GM21526 (cell line): Measurements from ENCODE around the gene ABCA5.
A peak's percentile ranks its signal among the peaks of the same experiment; 100 is the strongest.
"Not testable (repeated sequence)": the region's sequence is repeated elsewhere in the genome, so short reads cannot be mapped to it uniquely, and the experiment has no call there.

ENCODE experiments used
- ATAC-seq: cut with Tn5 transposase; IDR thresholded peaks from one replicate; pipeline ENCODE4 v1.9.1; 2021; ENCODE audit warnings: moderate library complexity; ENCODE audit not compliant: unreplicated experiment, low FRiP score

ABCA5 gene

GRCh38 chr17:69326377-69327059 is 415 bp downstream of the ABCA5 start:
- ATAC-seq = peak; percentile 0

DNA sequence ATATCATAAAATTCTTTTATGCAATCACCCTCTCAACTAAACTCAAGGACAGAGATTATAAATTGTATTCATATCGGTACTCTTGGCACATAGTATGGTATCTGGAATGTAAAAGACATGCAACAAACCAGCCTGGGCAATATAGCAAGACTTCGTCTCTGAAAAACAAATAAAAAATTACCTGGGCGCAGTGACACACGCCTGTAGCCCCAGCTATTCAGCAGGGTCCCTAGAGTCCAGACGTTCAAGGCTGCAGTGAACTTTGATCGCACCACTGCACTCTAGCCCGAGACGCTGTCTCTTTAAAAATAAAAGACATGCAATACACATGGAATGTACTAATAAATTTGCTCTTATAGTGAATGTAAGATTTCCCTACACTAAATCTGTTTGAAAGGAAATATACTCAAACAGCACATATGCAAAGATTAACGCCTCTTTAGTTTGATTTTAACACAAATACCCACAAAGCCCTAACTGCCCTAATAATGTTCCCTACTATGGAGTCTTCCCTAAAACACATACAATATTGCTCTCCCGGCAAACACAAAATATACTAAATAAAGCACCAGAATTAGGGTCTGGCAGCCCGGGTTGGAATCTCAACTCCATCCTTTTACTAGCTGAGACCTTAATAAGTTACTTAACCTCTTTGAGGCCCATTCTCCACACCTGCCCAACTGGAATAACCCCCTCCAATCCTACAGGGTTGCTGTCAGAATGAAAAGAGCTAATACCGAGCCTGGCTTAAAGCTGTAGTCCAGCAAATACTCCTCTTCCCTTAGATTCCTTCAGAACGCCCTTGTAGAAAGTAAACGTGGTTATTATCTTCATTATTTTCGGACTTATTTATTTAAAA is 1.2 kb downstream of the ABCA5 start:
- no peak for ATAC-seq

DNA sequence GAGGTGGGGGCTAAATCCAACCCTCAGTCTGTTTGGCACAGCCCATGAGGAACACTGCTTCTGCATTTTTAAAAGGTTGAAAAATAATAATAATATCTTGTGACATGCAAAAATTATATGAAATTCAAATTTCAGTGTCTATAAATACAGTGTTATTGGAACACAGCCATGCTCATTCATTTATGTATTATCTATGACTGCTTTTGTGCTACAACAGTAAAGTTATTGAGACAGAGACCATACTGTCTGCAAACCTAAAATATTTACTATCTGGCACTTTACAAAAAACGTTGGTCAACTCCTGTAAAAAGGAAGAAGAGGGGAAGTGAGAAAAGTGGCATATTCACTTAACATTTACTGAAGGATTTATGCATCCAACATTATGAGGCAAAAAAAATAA is 3.1 kb downstream of the ABCA5 start:
- no peak for ATAC-seq

GRCh38 chr17:69320908-69321238 is 6.1 kb downstream of the ABCA5 start:
- no peak for ATAC-seq

DNA sequence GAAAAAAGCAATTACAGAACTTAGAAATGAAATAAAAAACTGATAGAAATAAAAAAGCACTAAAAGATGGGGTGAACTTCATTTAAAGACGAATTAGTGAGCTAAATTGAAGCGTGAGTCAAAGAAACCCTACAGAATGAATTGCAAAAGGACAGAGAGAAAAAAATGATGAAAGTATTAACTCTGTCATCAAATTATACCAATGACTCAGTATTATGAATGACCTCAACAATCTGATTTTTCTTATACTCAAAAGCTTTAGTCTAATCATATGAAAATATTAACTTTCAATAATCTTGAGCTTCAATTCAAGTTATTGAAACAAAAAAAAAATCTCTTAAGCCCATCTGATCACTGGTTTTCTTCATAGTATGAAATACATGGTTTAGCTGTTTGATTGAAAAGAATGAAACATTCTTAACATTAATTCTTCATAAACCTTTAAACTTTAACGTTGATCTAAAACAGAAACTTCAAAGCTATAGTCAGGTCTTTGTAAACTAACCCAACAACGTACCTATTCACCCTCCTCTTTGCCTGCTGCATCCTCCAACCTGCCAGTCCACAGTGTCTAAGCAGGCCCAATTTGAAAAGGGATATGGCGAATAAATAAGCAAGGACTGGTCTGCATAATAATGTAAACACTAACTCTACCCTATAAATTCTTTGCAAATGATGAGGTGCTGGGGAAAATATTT is 6.6 kb downstream of the ABCA5 start:
- no peak for ATAC-seq

- no peak for ATAC-seq
Observed at GRCh38 chr17:69317625-69318024, 9.3 kb downstream of the ABCA5 start.

DNA sequence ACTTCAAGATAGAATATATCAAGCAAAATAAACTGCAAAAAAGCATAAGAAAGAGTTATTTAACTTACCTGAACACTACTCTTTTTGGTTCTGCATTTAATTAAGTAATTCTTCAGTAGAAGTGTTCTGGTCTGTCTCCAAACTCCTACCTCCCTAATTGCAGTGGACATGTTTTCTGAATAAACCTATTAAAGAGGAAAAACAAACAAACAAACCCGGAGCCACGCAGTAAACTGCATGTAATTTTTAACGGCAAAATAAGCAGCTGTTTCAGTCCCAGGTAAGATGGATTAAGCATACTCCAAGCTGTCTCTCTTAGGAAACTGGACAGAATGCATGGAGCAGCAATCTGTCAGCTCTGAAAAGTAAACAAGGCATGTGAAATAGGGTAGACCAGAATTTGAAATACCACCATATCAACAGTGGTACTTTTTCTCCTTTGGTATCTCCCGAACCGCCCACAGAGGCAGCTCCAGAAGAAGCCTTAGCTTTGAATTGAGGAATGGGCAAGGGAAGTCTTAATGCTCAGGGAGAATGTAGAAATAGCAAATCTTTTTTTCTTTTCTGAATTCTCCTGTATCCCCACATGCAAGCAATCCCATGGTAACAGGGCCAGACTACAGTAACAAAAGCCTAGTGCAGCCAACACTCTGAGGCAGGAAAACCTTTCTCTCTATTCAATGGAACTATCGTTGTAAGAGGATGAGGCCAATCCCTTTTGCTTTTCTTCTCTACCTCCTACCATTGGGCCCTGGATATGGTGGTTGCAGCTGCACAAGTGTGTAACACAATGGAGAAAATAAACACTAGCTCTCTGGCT is 12.5 kb downstream of the ABCA5 start:
- ATAC-seq = no peak

GRCh38 chr17:69305177-69305576 is 21.8 kb downstream of the ABCA5 start:
- ATAC-seq = no peak

- ATAC-seq = no peak
Observed at GRCh38 chr17:69302682-69303081, 24.3 kb downstream of the ABCA5 start.

DNA sequence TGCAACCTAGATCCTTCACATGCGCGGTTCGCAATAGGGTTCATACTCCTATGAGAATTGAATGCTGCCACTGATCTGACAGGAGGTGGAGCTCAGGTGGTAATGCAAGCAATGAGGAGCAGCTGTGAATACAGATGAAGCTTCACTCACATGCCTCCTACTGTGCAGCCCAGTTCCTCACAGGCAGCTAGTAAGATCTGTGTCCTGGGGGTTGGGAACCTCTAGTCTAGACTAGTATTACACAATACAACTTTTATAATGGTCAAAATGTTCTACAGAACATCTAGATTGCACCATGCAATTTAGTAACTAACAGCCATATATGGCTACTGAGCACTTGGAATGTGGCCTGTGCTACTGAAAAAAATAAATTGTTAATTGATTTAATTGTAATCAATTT is 26.7 kb downstream of the ABCA5 start:
- ATAC-seq = no peak

DNA sequence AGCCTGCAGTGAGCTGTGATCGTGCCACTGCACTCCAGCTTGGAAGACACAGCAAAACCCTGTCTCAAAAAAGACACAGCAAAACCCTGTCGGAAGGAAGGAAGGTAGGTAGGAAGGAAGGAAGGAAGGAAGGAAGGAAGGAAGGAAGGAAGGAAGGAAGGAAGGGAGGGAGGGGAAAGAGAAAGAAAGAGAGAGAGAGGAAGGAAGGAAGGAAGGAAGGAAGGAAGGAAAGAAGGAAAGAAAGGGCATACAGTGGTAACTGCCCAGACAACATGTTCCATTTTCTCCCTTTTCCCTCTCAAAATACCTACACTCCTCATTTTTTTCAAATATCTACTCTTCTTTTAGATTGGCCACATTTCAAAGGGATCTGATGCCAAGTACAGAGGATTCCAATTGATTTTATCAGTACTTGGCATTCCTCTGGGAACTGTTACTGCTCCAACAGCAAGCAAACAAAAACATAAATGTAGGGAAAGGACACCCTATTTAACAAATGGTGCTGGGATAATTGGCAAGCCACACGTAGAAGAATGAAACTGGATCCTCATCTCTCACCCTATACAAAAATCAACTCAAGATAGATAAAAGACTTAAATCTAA is 28.7 kb downstream of the ABCA5 start:
- not testable (repeated sequence) for ATAC-seq

GRCh38 chr17:69287168-69287567 is 39.8 kb downstream of the ABCA5 start:
- no peak for ATAC-seq

DNA sequence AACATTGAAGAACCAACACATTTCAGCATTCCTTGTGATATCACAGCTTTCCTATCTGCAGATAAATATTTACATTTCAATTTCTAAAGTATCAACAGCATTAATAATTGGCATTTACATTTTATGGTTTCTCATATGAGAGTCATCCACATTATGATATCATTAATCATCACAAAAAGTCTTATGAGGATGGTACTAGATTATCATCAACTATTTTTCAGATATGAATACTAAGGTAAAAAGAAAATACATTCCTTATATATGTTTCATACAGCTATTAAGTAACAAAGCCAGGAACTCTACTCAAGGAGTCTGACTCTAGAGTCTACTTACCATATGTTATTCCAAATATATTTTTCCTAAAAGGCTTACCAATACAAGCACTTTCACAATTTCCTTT is 40.7 kb downstream of the ABCA5 start:
- ATAC-seq = no peak

DNA sequence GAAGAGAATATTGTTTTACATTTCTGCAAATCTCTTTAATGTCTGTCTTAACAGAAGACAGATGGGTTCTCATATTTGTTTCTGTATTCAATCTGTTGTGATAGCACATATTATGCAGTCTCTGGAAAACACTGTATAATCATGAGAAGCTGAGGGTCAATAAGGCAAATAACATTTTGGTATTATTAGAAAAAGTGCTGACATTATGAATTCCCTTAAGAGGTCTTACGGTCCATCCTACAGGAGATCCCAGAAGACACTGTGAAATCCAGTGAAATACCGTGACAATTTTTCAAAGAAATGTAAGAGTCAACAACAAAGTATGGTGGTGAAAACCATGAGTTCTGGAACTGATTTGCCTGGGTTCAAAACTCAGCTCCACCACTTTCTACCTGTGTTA is 42.3 kb downstream of the ABCA5 start:
- no peak for ATAC-seq

GRCh38 chr17:69282002-69282401 is 44.9 kb downstream of the ABCA5 start:
- ATAC-seq = no peak

DNA sequence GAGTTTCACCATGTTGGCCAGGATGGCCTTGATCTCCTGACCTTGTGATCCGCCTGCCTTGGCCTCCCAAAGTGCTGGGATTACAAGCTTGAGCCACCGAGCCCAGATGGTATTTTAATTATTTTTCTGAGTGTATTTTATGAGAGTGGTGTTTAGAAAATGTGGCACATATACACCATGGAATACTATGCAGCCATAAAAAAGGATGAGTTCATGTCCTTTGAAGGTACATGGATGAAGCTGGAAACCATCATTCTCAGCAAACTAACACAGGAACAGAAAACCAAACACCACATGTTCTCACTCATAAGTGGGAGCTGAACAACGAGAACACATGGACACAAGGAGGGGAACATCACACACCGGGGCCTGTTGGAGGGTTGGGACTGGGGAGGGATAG is 50.7 kb downstream of the ABCA5 start:
- not testable (repeated sequence) for ATAC-seq

GRCh38 chr17:69275751-69276150 is 51.2 kb downstream of the ABCA5 start:
- ATAC-seq = no peak

DNA sequence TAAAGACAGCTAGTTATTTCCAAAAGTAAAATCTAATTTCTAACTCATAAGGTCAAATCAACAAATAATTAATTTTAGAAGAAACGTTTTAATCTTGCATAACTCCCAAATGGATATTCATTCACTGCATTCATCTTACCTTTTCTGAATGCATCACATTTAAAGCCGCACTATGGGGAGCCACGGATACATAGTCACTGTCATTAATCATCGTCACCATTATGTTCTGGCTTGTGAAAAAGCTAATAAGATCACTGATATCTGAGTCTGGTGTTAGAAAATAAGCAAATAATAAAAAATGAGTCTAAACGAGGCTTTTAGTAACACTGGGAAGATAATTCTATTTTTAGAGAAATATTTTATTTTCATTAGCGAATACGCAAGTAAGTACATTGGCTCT is 55.9 kb downstream of the ABCA5 start:
- no peak for ATAC-seq

DNA sequence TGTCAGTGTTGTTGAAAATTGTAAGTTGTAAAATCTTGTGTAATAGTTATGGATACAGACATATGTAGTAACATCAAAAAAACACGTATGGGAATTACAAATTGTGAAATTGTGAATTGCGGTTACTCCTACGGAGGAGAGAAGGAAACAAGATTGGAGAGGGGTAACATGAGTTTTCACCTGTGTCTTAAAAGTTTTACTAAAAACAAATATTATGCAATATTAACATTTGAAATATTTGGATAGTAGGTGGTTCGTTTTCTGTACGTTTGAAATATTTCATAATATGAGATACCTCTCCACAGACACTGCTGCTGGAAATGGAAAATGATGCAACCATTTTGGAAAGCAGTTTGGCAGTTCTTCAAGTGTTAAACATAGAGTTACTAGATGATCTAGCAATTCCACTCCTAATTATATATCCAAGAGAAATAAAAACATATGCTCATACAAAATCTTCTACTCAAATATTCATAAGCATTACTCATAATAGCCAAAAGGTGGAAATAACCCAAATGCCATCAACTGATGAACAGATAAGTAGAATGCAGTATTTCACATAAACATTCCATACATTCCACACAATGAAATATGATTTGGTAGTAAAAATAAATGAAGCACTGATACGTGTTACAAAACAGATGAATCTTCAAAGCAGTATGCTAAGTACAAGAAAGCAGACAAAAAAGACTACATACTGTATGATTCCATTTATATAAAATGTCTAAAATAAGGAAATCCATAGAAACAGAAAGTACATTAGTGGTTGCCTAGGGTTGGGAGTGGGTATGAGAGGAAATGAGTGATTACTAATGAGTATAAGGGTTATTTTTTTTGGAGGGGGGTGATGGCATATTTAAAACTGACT is 57.6 kb downstream of the ABCA5 start:
- no peak for ATAC-seq
